Keratinocyte (primary cell): ENCODE data around the gene HSF5.

Experiments used
- CTCF ChIP-seq, 3 experiments: IDR thresholded peaks in 1 of 3; conservative IDR thresholded peaks in 1 of 3; optimal IDR thresholded peaks in 1 of 3; 2 replicates in 2 of 3; 3 replicates in 1 of 3; pipeline versions ENCODE3 to v1.5.1; 2011; ENCODE audit warnings: low read length in 3 of 3, mild to moderate bottlenecking in 3 of 3, moderate library complexity in 2 of 3, control low read depth in 1 of 3, inconsistent platforms in 1 of 3; ENCODE audit not compliant: insufficient read depth in 2 of 3; ENCODE audit errors: extremely low read depth in 1 of 3
- EZH2 ChIP-seq: IDR thresholded peaks from one replicate; pipeline ENCODE4 v1.6.1; 2012; ENCODE audit warnings: inconsistent platforms, mild to moderate bottlenecking, low read length, moderate library complexity

GRCh38 chr17:58527949-58528348 is 39.7 kb upstream of the HSF5 start:
- no peak for TF ChIP-seq CTCF (optimal IDR thresholded peaks at IDR 0.05 in 1 of 3, IDR thresholded peaks at IDR 0.05 in 1 of 3, conservative IDR thresholded peaks at IDR 0.05 in 1 of 3; ENCODE audit: extremely low read depth in 1 of 3, insufficient read depth in 2 of 3, low read length in 3 of 3)
- TF ChIP-seq EZH2: no peak
